ENCODE measurements around the gene SBK3.
A peak's percentile ranks its signal among the peaks of the same experiment; 100 is the strongest.

SBK3 gene

GRCh38 chr19:55525289-55526101 lies 19.8 kb downstream of the SBK3 start:
- H3K36me3 ChIP-seq: no peaks in the 10 kb centered on the region
- no peak overlapping the region for H3K4me3 ChIP-seq (ENCODE audit: low read depth in 1 of 2, low read length in 1 of 2)
- no peak overlapping the region for H3K27ac ChIP-seq
- no peak for TF ChIP-seq CTCF (IDR thresholded peaks at IDR 0.05)
- no peaks in the 10 kb centered on the region for H3K4me1 ChIP-seq (ENCODE audit: control insufficient read depth in 1 of 2, insufficient read depth in 1 of 2, low read depth in 1 of 2, low read length in 1 of 2)
- peaks cover 28% of the 10 kb centered on the region for H3K27me3 ChIP-seq
- no peaks in the 10 kb centered on the region for H3K9me3 ChIP-seq

GRCh38 chr19:55520691-55521292 lies 24.6 kb downstream of the SBK3 start:
- TF ChIP-seq CTCF (IDR thresholded peaks at IDR 0.05): no peak
- no peak overlapping the region for H3K27ac ChIP-seq
- no peak overlapping the region for H3K4me3 ChIP-seq (ENCODE audit: low read depth in 1 of 2, low read length in 1 of 2)
- no peaks in the 10 kb centered on the region for H3K36me3 ChIP-seq
- no peaks in the 10 kb centered on the region for H3K9me3 ChIP-seq
- peaks cover 19% of the 10 kb centered on the region for H3K27me3 ChIP-seq
- peaks cover 4 to 9% of the 10 kb centered on the region in 2 experiments for H3K4me1 ChIP-seq (ENCODE audit: control insufficient read depth in 1 of 2, insufficient read depth in 1 of 2, low read depth in 1 of 2, low read length in 1 of 2)

- peaks cover 15% of the 10 kb centered on the region for H3K27me3 ChIP-seq
- no peak overlapping the region for H3K27ac ChIP-seq
- H3K36me3 ChIP-seq: no peaks in the 10 kb centered on the region
- H3K4me3 ChIP-seq (ENCODE audit: low read depth in 1 of 2, low read length in 1 of 2): no peak overlapping the region
- H3K4me1 ChIP-seq (ENCODE audit: control insufficient read depth in 1 of 2, insufficient read depth in 1 of 2, low read depth in 1 of 2, low read length in 1 of 2): peaks cover 4 to 9% of the 10 kb centered on the region in 2 experiments
- H3K9me3 ChIP-seq: no peaks in the 10 kb centered on the region
- TF ChIP-seq CTCF (IDR thresholded peaks at IDR 0.05): no peak
Measured at GRCh38 chr19:55519451-55520311, 25.7 kb downstream of the SBK3 start.

- peak; percentile 82 for TF ChIP-seq CTCF (IDR thresholded peaks at IDR 0.05)
- H3K27ac ChIP-seq: peak overlapping the region; percentile 39
- H3K9me3 ChIP-seq: no peaks in the 10 kb centered on the region
- H3K4me3 ChIP-seq (ENCODE audit: low read depth in 1 of 2, low read length in 1 of 2): peak overlapping the region; percentile 42 to 61
- H3K36me3 ChIP-seq: no peaks in the 10 kb centered on the region
- peaks cover 4 to 9% of the 10 kb centered on the region in 2 experiments for H3K4me1 ChIP-seq (ENCODE audit: control insufficient read depth in 1 of 2, insufficient read depth in 1 of 2, low read depth in 1 of 2, low read length in 1 of 2)
- H3K27me3 ChIP-seq: peaks cover 5% of the 10 kb centered on the region
Measured at GRCh38 chr19:55516878-55517620, 28.3 kb downstream of the SBK3 start.

- Histone ChIP-seq H3K9me3 (no peaks in the 10 kb centered on the region), H3K36me3 (no peaks in the 10 kb centered on the region), H3K4me3 (ENCODE audit: low read depth in 1 of 2, low read length in 1 of 2) (no peak overlapping the region), H3K4me1 (ENCODE audit: control insufficient read depth in 1 of 2, insufficient read depth in 1 of 2, low read depth in 1 of 2, low read length in 1 of 2) (peaks cover 7 to 11% of the 10 kb centered on the region in 2 experiments), H3K27ac (no peak overlapping the region), H3K27me3 (peaks cover 33% of the 10 kb centered on the region)
- no peak for TF ChIP-seq CTCF (IDR thresholded peaks at IDR 0.05)
Measured at GRCh38 chr19:55508120-55508519, 37.2 kb downstream of the SBK3 start.

All from neutrophil (primary cell).